H1 (cell line): ENCODE data around the gene MCFD2. TPM values are rescaled to one million over a fixed set of nuclear protein-coding genes. Genes with fewer than 3 reads are reported as not detected.

Experiments used
- CHD1 ChIP-seq: IDR thresholded peaks from 2 replicates; pipeline ENCODE4 v1.6.1; 2012; ENCODE audit warnings: low read depth, low read length, improper control_type of control experiment
- CREB1 ChIP-seq: IDR thresholded peaks from 2 replicates; pipeline ENCODE4 v1.6.1; 2012; ENCODE audit warnings: inconsistent platforms
- KDM1A ChIP-seq: fragments of 200-600, 300-600 bp; sonication (generic); IDR thresholded peaks from 2 replicates; pipeline ENCODE4 v1.7.1; 2016; ENCODE audit warnings: mild to moderate bottlenecking, low read length, borderline replicate concordance
- SIRT6 ChIP-seq: IDR thresholded peaks from one replicate; pipeline ENCODE4 v1.7.1; 2012; ENCODE audit warnings: low read length, inconsistent platforms
- TBP ChIP-seq: IDR thresholded peaks from 2 replicates; pipeline ENCODE4 v1.6.1; 2011; ENCODE audit warnings: low read depth, low read length, improper control_type of control experiment
- ZNF274 ChIP-seq: IDR thresholded peaks from 2 replicates; pipeline ENCODE4 v1.7.0; 2012; ENCODE audit warnings: low read length, borderline replicate concordance; ENCODE audit errors: extremely low read depth
- polyA plus RNA-seq, 7 experiments: library from polyadenylated mRNA; depleted of rRNA in 3 of 7; stranded (reverse) in 5 of 7; unstranded in 2 of 7; fragments of >200 nt in 5 of 7; fragments of 200-250 nt in 2 of 7; gene quantifications; 1 replicate in 5 of 7; 2 replicates in 1 of 7; 4 replicates in 1 of 7; pipeline versions ENCODE4 v1.2.1 to v1.2.3, GENCODE V29; 2011 to 2013; ENCODE audit warnings: missing spikeins in 2 of 7, mixed read lengths in 2 of 7
- total RNA-seq: library from RNA; stranded (reverse); fragmentation: NEBNext Ultra II Directional; extraction: Animal tissue kit (Norgen Biotek cat#: 25700); gene quantifications from 2 replicates; pipeline ENCODE4 v1.2.1, GENCODE V29; 2021

The MCFD2 gene
- total and polyA plus RNA-seq, 2 of the 8 experiments (the other 6 are each of a cell fraction or from before 2014, with no cell fraction given), result 35.2 to 76.2 TPM

DNA sequence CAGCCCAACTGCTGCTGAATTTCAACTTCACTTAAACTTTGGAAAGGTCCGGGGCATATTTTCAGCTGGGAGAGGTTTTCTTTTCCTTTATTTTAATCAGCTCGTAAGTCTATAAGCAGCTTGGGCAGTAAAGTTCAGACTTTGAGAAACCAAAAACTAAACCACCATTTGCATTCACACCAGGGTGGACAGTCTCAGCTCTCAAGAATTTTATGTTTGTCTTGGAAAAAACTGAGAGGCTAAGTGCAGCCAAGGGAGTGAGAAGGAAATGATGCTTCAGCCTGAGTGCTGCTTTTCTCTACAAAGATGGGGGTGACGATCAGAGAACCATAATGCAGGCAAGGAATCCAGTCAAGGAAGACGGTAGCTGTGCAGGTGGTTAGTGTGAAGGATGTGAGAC is 30.2 kb downstream of the MCFD2 start (continued):
- no peak for TF ChIP-seq TBP
- no peak for TF ChIP-seq SIRT6
- no peak for TF ChIP-seq CREB1
- TF ChIP-seq CHD1, result no peak
- TF ChIP-seq KDM1A, result no peak
- no peak for TF ChIP-seq ZNF274
